Activated CD8-positive, alpha-beta T cell treated with anti-CD3 and anti-CD28 coated beads for 36 hours (primary cell): ENCODE measurements around the gene ITIH6. TPM values are rescaled to one million over a fixed set of nuclear protein-coding genes. Genes with fewer than 3 reads are reported as not detected.
"Not testable (repeated sequence)": the region's sequence is repeated elsewhere in the genome, so short reads cannot be mapped to it uniquely, and the experiment has no call there.

Experiments used
- ATAC-seq: fragments of 200-7000 bp; cut with Tn5 transposase; one replicate; pipeline ENCODE4 v1.10.0; 2021; ENCODE audit warnings: mild to moderate bottlenecking, moderate library complexity
- CTCF ChIA-PET: fragments of 350-600 bp; sonication (Branson Sonifier 250); formaldehyde crosslinking; loops from one replicate; lab custom pipeline; 2021; ENCODE audit warnings: antibody characterized with exemption; lab: Charles Lee
- POLR2A ChIA-PET: fragments of 350-600 bp; sonication (Branson Sonifier 250); formaldehyde crosslinking; loops from one replicate; lab custom pipeline; 2021; ENCODE audit warnings: antibody characterized with exemption; lab: Charles Lee
- DNase-seq: peaks from one replicate; pipeline ENCODE4 v3.0.0-alpha.2; 2020
- H3K27ac Mint-ChIP-seq: one replicate; pipeline ENCODE4 v1.8.0; 2021; ENCODE audit warnings: mild to moderate bottlenecking, mixed read lengths
- H3K27me3 Mint-ChIP-seq: one replicate; pipeline ENCODE4 v1.8.0; 2021; ENCODE audit warnings: mixed read lengths
- H3K36me3 Mint-ChIP-seq: one replicate; pipeline ENCODE4 v1.8.0; 2021; ENCODE audit warnings: low read depth, mixed read lengths
- H3K4me1 Mint-ChIP-seq: one replicate; pipeline ENCODE4 v1.8.0; 2021; ENCODE audit warnings: low read depth, mixed read lengths
- H3K4me3 Mint-ChIP-seq: one replicate; pipeline ENCODE4 v1.8.0; 2021; ENCODE audit warnings: mild to moderate bottlenecking, moderate library complexity, mixed read lengths
- H3K9me3 Mint-ChIP-seq: one replicate; pipeline ENCODE4 v1.8.0; 2021; ENCODE audit warnings: mixed read lengths
- intact Hi-C: fragments of 100-400 bp; cut with micrococcal nuclease; formaldehyde crosslinking; loops from one replicate; pipeline ENCODE4 v1.10.0; 2022
- total RNA-seq, 2 experiments: library from RNA; stranded (reverse); gene quantifications; one replicate each; pipeline ENCODE4 v1.2.3, GENCODE V29; 2021
- TF ChIP-seq, protein P1 (sequence below): fragments of 200-600 bp; IDR thresholded peaks from one replicate; pipeline ENCODE4 v1.8.0; 2022; ENCODE audit warnings: antibody characterized with exemption, mild to moderate bottlenecking

The ITIH6 gene
- total RNA-seq, 2 experiments from 2014 or later = not detected

DNA sequence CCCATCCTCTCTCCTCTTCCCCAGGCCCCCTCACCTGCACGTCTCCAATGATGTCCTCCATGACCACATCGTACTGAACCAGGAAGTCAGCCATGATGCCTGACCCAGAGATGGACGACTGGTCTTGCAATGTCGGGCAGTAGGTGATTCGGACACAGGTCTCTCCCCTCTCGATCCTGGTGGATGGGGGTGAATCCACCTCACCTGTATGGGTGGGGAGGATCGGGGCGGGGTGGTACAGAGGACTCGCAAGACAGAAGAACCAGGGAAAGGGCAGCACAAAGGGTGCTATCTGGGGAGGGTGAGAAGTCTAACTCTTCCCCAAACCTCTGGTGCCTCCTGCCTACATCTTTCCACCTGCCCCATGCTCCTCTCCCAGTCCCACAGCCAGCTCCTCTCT, 9.6 kb downstream of the ITIH6 start:
- ChIA-PET CTCF (no interaction called here), POLR2A (no interaction called here)
- H3K4me1 Mint-ChIP-seq = no peaks in the 10 kb centered on the region
- TF ChIP-seq, protein P1, sequence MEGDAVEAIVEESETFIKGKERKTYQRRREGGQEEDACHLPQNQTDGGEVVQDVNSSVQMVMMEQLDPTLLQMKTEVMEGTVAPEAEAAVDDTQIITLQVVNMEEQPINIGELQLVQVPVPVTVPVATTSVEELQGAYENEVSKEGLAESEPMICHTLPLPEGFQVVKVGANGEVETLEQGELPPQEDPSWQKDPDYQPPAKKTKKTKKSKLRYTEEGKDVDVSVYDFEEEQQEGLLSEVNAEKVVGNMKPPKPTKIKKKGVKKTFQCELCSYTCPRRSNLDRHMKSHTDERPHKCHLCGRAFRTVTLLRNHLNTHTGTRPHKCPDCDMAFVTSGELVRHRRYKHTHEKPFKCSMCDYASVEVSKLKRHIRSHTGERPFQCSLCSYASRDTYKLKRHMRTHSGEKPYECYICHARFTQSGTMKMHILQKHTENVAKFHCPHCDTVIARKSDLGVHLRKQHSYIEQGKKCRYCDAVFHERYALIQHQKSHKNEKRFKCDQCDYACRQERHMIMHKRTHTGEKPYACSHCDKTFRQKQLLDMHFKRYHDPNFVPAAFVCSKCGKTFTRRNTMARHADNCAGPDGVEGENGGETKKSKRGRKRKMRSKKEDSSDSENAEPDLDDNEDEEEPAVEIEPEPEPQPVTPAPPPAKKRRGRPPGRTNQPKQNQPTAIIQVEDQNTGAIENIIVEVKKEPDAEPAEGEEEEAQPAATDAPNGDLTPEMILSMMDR = no peak
- H3K36me3 Mint-ChIP-seq = no peaks in the 10 kb centered on the region
- no peaks in the 10 kb centered on the region for H3K27me3 Mint-ChIP-seq
- intact Hi-C loops = no loop called here
- H3K9me3 Mint-ChIP-seq = no peaks in the 10 kb centered on the region
- H3K4me3 Mint-ChIP-seq = no peak overlapping the region
- H3K27ac Mint-ChIP-seq = no peak overlapping the region
- no peak for ATAC-seq
- DNase-seq = no peak

DNA sequence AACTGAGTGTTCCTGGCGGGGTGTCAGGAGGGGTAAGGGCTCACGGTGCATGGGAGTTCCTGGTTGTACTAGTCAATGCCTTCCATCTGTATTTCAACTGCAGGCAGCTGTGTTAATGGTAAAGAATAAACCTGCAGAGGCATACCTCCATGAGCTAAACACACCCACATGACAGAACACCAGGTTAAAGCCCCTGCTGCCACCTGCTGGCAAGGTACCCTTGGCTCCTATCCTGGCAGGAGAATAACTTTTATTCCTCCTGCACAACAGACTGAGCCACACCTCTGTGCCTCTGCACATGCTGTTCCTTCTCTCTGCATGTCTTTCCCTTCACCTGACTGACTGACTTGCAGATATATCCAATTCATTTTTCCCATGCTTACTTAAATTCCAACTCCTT, 11.1 kb downstream of the ITIH6 start:
- TF ChIP-seq, protein P1 = peak; percentile 17
- Mint-ChIP-seq H3K4me3 (no peak overlapping the region), H3K27me3 (no peaks in the 10 kb centered on the region), H3K4me1 (no peaks in the 10 kb centered on the region), H3K9me3 (no peaks in the 10 kb centered on the region), H3K36me3 (no peaks in the 10 kb centered on the region), H3K27ac (no peak overlapping the region)
- ATAC-seq (peak; percentile 65), DNase-seq (peak; percentile 53)
- intact Hi-C loops = no loop called here
- ChIA-PET POLR2A (no interaction called here), CTCF (no interaction called here)

DNA sequence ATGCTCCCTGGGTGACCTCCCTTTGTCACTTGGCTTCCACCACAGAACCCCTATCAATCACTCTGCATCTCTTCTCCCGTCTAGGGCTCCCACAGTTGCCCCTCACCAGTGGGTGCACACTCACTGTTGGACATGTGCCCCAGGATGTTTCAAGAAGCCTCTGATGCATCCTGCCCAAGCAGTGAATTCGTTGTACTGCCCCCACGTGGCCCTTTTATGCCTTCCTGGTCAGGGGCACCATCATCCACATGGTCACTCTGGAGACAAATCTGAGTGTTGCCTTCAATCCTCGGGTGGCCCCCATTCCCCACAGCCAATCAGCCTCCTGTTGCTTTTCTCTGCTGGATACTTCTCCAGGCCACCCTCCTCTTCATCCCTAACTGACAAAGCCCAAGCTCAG, 12.2 kb downstream of the ITIH6 start:
- TF ChIP-seq, protein P1 = no peak
- H3K4me1 Mint-ChIP-seq = no peaks in the 10 kb centered on the region
- H3K27me3 Mint-ChIP-seq = no peaks in the 10 kb centered on the region
- H3K36me3 Mint-ChIP-seq = no peaks in the 10 kb centered on the region
- CTCF ChIA-PET = interaction anchor here (0.7 kb wide), 1 partner anchor 13 kb away, joined by 3 read pairs; no protein-coding TSS in a partner anchor
- H3K27ac Mint-ChIP-seq = no peak overlapping the region
- no peaks in the 10 kb centered on the region for H3K9me3 Mint-ChIP-seq
- POLR2A ChIA-PET = no interaction called here
- H3K4me3 Mint-ChIP-seq = no peak overlapping the region
- DNase-seq = peak; percentile 38
- ATAC-seq = no peak
- intact Hi-C loops = no loop called here

DNA sequence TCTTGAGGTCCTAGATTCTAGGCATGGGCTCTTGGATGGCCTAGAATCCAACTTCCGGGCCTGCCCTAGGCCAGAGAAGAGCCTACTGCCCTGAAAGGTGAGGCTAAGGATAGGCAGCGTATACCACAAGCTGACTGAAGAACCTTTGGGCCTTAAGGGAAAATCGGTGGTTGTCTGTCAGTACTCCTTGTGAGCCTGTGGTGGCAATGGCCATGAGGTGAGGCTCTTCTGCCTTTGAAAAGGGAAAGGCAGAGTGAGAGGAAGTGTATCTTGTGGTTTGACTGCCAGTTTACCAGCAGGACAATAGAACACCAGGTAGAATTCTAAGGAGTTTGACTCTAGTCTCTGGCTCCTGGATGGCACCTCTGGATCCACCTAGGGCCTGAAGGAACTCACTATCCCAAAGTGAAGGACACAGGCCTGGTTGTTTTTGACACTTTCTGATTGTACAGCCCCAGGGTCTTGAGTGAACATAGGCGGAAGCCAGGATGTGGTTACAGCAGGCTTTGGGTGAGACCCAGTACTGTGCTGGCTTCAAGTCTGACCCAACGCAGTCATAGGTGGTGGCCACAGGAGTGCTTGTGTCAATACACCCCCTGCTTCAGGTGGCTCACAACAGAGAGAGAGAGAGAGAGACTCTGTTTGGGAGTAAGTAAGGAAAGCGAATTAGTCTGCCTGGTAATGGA, 20.9 kb downstream of the ITIH6 start:
- Mint-ChIP-seq H3K4me1 (peaks cover 8% of the 10 kb centered on the region), H3K4me3 (no peak overlapping the region), H3K36me3 (no peaks in the 10 kb centered on the region), H3K27ac (peak overlapping the region; percentile 39), H3K9me3 (no peaks in the 10 kb centered on the region), H3K27me3 (no peaks in the 10 kb centered on the region)
- ChIA-PET POLR2A (no interaction called here), CTCF (no interaction called here)
- intact Hi-C loops = no loop called here
- TF ChIP-seq, protein P1 = no peak
- ATAC-seq (peak; percentile 39), DNase-seq (peak; percentile 21)

DNA sequence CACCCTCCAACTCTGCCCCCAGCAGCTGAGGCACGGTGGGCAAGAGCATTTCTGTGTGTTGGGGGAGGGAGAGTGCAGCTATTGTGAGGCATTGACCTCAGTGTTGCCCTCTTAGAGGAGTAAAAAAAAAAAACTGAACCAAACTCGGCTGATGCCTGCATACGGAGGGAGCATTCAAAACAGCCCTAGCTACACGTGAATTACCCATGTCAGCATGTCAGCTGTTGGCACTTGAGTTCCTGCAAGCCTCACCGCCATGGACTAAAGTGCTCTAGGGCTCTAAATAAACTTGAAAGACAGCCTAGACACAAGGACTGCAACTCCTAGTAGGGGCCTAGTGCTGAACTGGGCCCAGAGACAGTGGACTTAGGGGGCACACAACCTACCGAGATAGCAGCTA, 22.0 kb downstream of the ITIH6 start:
- ATAC-seq = no peak
- Mint-ChIP-seq H3K4me3 (no peak overlapping the region), H3K27ac (no peak overlapping the region), H3K36me3 (no peaks in the 10 kb centered on the region), H3K4me1 (peaks cover 8% of the 10 kb centered on the region), H3K27me3 (no peaks in the 10 kb centered on the region), H3K9me3 (no peaks in the 10 kb centered on the region)
- intact Hi-C loops = no loop called here
- DNase-seq = no peak
- ChIA-PET CTCF (no interaction called here), POLR2A (no interaction called here)
- TF ChIP-seq, protein P1 = no peak

DNA sequence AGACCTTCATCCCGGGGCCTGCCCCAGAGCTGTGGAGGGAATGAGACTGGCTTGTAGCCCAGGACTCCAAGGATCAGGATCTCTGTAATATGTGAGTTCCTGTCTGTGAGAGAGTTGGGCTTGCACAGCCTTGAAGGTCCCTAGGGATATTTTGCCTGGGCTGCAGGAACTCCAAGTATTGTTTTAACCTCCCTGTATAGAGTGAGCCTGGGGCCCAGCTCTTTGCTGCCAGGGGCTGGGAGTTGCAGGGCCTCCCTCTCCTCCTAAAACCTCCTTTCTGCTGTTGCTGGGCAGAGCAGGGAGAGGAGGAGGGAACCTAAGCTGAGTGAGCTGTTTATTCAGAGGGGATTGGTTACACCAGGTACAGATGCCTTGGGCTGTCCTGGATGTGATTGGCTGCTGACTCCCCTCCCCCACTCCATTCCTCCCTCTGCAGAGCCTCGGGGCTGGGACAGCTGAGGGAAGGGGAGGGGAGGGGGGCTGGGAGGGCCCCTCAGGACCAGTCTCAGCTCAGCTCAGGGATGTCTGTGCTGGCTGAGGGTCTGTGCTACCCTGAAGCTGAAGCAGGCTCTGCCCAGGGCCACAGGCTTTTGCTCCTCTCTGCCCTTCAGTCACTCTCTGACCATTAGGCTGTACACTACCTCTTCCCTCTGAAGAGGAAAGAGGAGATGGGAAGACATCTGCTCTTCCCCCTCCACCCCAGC, 23.5 kb downstream of the ITIH6 start:
- ATAC-seq, DNase-seq, H3K27me3 Mint-ChIP-seq, H3K9me3 Mint-ChIP-seq, intact Hi-C loops, CTCF ChIA-PET, H3K4me3 Mint-ChIP-seq, H3K4me1 Mint-ChIP-seq, POLR2A ChIA-PET, H3K36me3 Mint-ChIP-seq, H3K27ac Mint-ChIP-seq: not testable (repeated sequence)
